ENCODE measurements around the gene ATE1. TPM values are rescaled to one million over a fixed set of nuclear protein-coding genes. Genes with fewer than 3 reads are reported as not detected.

ATE1 gene
- total RNA-seq, 3 donors from 2014 or later = 42.9 to 58.9 (median 52.2) TPM

- TF ChIP-seq CTCF (IDR thresholded peaks at IDR 0.05) = no peak
- intact Hi-C loops (cut with DNase I, micrococcal nuclease) = no loop called here
- no peak for DNase-seq
- Histone ChIP-seq H3K9me3 (no peaks in the 10 kb centered on the region), H3K36me3 (ENCODE audit: low read depth) (no peaks in the 10 kb centered on the region), H3K4me3 (no peak overlapping the region), H3K4me1 (ENCODE audit: low read depth) (no peaks in the 10 kb centered on the region)
- ATAC-seq = no peak
Measured at GRCh38 chr10:121710971-121711370, 216.9 kb downstream of the ATE1 start.

DNA sequence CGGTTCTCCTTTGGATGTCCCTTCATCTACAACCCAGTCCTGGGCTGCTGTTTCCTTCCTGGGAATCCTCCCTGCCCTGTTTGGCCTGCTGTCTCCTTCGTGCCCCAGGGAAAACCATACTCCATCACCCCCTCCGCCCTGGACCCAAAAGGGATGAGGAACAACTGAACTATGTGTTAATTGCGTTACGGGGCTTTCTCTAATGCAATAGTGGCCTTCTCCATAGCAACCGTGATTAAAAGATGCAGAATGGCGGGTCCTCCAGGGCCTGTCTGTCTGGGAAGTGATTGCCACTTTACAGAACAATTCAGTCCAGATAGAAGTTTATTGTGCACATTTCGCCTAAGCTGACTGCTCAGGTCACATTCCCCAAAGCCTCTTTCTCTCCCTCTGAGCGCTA is 217.6 kb downstream of the ATE1 start:
- Histone ChIP-seq H3K4me3 (no peak overlapping the region), H3K4me1 (ENCODE audit: low read depth) (no peaks in the 10 kb centered on the region), H3K36me3 (ENCODE audit: low read depth) (no peaks in the 10 kb centered on the region), H3K9me3 (no peaks in the 10 kb centered on the region)
- intact Hi-C loops (cut with DNase I, micrococcal nuclease) = no loop called here
- TF ChIP-seq CTCF (IDR thresholded peaks at IDR 0.05) = no peak
- ATAC-seq (no peak), DNase-seq (no peak)

DNA sequence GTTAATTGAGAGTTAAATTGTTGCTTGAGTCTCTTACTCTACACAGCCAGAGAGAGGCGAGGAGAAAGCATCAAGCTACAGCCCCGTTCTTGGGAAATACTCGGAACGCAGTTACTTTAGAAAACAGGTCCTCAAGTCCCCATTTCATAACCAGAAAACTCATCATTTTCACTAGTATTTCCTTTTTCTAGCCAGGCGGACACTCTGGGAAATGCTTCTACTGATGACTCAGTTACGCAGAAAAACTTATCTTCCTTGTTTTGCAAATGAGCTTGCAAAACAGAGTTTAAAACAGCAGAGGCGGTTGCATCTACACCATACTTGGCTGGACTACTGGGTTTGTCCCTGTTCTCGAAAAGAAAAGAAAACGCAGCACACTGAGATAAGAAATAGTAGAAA is 218.2 kb downstream of the ATE1 start:
- H3K9me3 ChIP-seq = no peaks in the 10 kb centered on the region
- no peak overlapping the region for H3K4me3 ChIP-seq
- H3K36me3 ChIP-seq (ENCODE audit: low read depth) = no peaks in the 10 kb centered on the region
- ATAC-seq (no peak), DNase-seq (no peak)
- intact Hi-C loops (cut with DNase I, micrococcal nuclease) = no loop called here
- TF ChIP-seq CTCF (IDR thresholded peaks at IDR 0.05) = no peak
- no peaks in the 10 kb centered on the region for H3K4me1 ChIP-seq (ENCODE audit: low read depth)

DNA sequence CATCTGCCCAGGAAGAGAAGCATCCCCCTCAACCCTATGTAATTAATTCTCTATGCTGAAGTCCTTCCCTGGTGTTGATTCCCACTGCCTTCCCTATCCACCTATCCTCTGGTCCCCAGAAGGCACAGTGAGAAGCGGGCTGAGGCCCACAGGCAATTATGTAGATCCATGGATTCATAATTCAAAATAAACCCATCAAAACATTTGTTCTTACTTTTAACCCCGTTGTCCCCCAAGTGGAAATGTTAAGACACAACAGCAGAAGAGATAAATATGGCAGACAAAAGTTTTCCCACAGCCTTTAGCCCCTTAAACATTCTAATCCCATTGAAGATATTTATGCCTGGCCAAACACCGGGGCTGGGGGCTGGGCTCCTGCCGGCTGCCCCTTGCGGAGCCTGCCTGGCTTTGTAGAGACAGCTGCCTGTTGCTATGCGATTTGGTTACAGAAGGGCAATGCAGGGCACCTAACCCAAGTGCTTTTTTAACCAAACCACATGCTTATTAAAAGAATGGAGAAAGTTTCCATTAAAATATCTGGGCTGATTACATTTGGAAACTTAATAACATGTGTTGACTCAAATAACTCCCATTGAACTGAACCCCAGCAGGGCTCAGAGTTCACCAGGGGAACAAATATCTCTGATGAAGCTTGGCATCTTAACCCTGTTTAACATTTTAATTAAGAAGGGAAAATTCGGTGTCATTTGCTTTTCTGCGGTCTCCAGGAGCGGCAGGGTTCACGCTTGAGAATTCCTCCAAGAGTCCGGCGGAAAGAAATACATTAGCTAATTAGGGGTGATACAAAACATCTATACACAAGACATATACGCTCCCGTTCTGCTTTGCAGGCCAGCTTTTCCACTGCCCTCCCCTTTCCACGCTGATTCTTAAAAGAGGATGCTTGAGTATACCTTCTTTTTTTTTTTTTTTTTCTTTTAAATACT is 218.8 kb downstream of the ATE1 start:
- intact Hi-C loops (cut with DNase I, micrococcal nuclease) = no loop called here
- DNase-seq (no peak), ATAC-seq (no peak)
- Histone ChIP-seq H3K4me3 (no peak overlapping the region), H3K9me3 (no peaks in the 10 kb centered on the region), H3K4me1 (ENCODE audit: low read depth) (no peaks in the 10 kb centered on the region), H3K36me3 (ENCODE audit: low read depth) (no peaks in the 10 kb centered on the region)
- TF ChIP-seq CTCF (IDR thresholded peaks at IDR 0.05) = no peak

DNA sequence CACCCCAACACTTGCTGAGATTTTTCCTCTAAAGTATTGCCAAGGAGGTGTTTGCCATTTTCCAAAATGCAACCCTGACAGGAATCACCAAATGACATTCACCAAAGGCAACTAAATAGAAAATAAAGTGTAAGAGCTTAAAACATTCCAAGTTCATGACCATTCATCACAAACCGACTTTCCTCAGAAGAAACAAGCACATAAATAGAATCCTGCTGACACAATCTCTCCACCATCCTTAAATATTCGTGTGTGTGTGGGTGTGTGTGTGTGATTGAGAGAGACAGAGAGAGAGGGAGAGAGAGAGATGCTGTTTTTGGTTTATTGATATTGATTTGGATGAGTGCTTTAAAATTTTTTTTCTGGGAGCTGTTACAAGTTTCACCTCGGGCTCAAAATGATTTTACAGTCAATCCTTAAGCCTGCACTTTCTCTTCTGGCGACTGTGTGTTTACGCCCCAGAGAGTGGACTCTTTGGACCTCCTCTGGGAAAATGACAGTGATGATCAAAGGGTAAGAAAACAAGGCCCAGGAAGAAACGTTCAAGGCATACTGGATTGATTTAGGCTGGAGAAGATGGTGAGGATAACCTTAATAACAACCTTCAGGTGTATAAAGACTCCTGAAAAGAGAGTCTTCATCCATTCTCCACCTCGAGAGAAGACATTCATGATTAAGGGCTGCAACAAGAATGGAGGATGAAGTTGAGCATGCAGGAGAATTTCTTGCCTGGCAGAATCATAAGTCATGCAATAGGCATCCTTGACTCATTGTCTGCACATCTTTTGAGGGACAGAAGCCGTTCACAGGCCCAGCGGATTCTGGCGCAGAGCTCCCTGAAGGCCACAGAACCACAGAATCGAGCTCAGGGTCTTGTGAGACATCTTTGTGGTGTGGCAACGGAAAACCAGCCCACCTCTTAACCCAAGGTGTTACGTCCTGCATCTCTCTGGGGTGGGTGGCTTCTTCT is 225.2 kb downstream of the ATE1 start:
- TF ChIP-seq CTCF (IDR thresholded peaks at IDR 0.05) = no peak
- Histone ChIP-seq H3K4me1 (ENCODE audit: low read depth) (no peaks in the 10 kb centered on the region), H3K9me3 (no peaks in the 10 kb centered on the region), H3K36me3 (ENCODE audit: low read depth) (no peaks in the 10 kb centered on the region), H3K4me3 (no peak overlapping the region)
- no peak for DNase-seq
- no peak for ATAC-seq
- intact Hi-C loops (cut with DNase I, micrococcal nuclease) = no loop called here
